ENCODE results near the gene ANKS3.

ANKS3 gene

GRCh38 chr16:4724661-4725270 lies 9.3 kb downstream of the ANKS3 start:
- no peak overlapping the region for H3K4me3 ChIP-seq (ENCODE audit: low read length)
- no peak for TF ChIP-seq ZNF274 (IDR thresholded peaks at IDR 0.05; ENCODE audit: low read depth, low read length)

- no peak overlapping the region for H3K4me3 ChIP-seq (ENCODE audit: low read length)
- TF ChIP-seq ZNF274 (IDR thresholded peaks at IDR 0.05; ENCODE audit: low read depth, low read length): no peak
Measured at GRCh38 chr16:4723071-4723767, 10.9 kb downstream of the ANKS3 start.

- TF ChIP-seq ZNF274 (IDR thresholded peaks at IDR 0.05; ENCODE audit: low read depth, low read length): no peak
- no peak overlapping the region for H3K4me3 ChIP-seq (ENCODE audit: low read length)
Measured at GRCh38 chr16:4718466-4718865, 15.6 kb downstream of the ANKS3 start.

GRCh38 chr16:4714996-4715395 lies 19.1 kb downstream of the ANKS3 start:
- H3K4me3 ChIP-seq (ENCODE audit: low read length): no peak overlapping the region
- no peak for TF ChIP-seq ZNF274 (IDR thresholded peaks at IDR 0.05; ENCODE audit: low read depth, low read length)

GRCh38 chr16:4713663-4714501 lies 20.2 kb downstream of the ANKS3 start:
- TF ChIP-seq ZNF274 (IDR thresholded peaks at IDR 0.05; ENCODE audit: low read depth, low read length): no peak
- H3K4me3 ChIP-seq (ENCODE audit: low read length): no peak overlapping the region

- H3K4me3 ChIP-seq (ENCODE audit: low read length): no peak overlapping the region
- no peak for TF ChIP-seq ZNF274 (IDR thresholded peaks at IDR 0.05; ENCODE audit: low read depth, low read length)
Measured at GRCh38 chr16:4709481-4709880, 24.6 kb downstream of the ANKS3 start.

- no peak for TF ChIP-seq ZNF274 (IDR thresholded peaks at IDR 0.05; ENCODE audit: low read depth, low read length)
- H3K4me3 ChIP-seq (ENCODE audit: low read length): no peak overlapping the region
Measured at GRCh38 chr16:4706871-4707270, 27.2 kb downstream of the ANKS3 start.

- no peak for TF ChIP-seq ZNF274 (IDR thresholded peaks at IDR 0.05; ENCODE audit: low read depth, low read length)
- no peak overlapping the region for H3K4me3 ChIP-seq (ENCODE audit: low read length)
Measured at GRCh38 chr16:4704913-4705312, 29.2 kb downstream of the ANKS3 start.

- no peak for TF ChIP-seq ZNF274 (IDR thresholded peaks at IDR 0.05; ENCODE audit: low read depth, low read length)
Measured at GRCh38 chr16:4704491-4704890, 29.6 kb downstream of the ANKS3 start.

GRCh38 chr16:4703906-4704305 lies 30.2 kb downstream of the ANKS3 start:
- H3K4me3 ChIP-seq (ENCODE audit: low read length): no peak overlapping the region
- TF ChIP-seq ZNF274 (IDR thresholded peaks at IDR 0.05; ENCODE audit: low read depth, low read length): no peak

More at GRCh38 chr16:4704491-4704890, 29.6 kb downstream of the ANKS3 start:
- H3K4me3 ChIP-seq (ENCODE audit: low read length): no peak overlapping the region

- no peak for TF ChIP-seq ZNF274 (IDR thresholded peaks at IDR 0.05; ENCODE audit: low read depth, low read length)
- H3K4me3 ChIP-seq (ENCODE audit: low read length): no peak overlapping the region
Measured at GRCh38 chr16:4702466-4702808, 31.6 kb downstream of the ANKS3 start.

- no peak overlapping the region for H3K4me3 ChIP-seq (ENCODE audit: low read length)
- TF ChIP-seq ZNF274 (IDR thresholded peaks at IDR 0.05; ENCODE audit: low read depth, low read length): no peak
Measured at GRCh38 chr16:4701791-4702465, 32.1 kb downstream of the ANKS3 start.

- no peak overlapping the region for H3K4me3 ChIP-seq (ENCODE audit: low read length)
- no peak for TF ChIP-seq ZNF274 (IDR thresholded peaks at IDR 0.05; ENCODE audit: low read depth, low read length)
Measured at GRCh38 chr16:4700997-4701743, 32.9 kb downstream of the ANKS3 start.

Data from GM08714 (cell line).